ENCODE results near the gene FOXC1.

FOXC1 gene

GRCh38 chr6:1612974-1613306, 3.2 kb downstream of the FOXC1 start:
- no peak for DNase-seq

- no peak for DNase-seq
These were observed 3.6 kb downstream of the FOXC1 start for GRCh38 chr6:1613346-1613687.

DNA sequence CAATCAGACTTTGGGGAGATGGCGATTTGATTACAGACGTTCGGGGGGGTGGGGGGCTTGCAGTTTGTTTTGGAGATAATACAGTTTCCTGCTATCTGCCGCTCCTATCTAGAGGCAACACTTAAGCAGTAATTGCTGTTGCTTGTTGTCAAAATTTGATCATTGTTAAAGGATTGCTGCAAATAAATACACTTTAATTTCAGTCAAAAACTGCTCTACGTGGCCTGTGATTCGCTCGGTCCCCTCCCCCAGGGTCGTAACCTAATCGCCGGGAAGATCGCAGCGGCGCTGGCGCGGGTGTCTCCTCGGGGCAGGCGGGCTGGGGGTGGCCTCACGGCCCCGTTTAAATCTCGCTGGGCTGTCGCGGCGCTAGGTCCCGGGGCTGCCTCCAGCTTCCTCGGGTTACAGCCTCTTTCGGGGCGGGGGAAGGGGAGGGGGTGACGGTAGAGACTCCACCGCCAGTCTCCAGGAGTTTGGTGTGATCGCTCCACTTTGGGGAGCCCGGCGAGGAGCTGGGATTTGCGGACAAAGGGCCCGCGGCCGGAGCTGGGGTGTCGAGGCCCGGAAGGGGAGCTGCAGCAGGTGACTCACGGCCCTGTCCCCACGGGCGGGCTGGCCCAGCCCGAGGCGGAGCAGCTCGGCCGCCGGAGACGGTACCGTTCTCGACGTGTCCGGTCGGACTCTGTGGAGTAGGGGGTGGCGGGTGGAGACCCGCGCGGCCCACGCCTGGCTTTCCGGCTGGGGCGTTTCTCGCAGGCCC, 4.2 kb downstream of the FOXC1 start:
- DNase-seq, result no peak

DNA sequence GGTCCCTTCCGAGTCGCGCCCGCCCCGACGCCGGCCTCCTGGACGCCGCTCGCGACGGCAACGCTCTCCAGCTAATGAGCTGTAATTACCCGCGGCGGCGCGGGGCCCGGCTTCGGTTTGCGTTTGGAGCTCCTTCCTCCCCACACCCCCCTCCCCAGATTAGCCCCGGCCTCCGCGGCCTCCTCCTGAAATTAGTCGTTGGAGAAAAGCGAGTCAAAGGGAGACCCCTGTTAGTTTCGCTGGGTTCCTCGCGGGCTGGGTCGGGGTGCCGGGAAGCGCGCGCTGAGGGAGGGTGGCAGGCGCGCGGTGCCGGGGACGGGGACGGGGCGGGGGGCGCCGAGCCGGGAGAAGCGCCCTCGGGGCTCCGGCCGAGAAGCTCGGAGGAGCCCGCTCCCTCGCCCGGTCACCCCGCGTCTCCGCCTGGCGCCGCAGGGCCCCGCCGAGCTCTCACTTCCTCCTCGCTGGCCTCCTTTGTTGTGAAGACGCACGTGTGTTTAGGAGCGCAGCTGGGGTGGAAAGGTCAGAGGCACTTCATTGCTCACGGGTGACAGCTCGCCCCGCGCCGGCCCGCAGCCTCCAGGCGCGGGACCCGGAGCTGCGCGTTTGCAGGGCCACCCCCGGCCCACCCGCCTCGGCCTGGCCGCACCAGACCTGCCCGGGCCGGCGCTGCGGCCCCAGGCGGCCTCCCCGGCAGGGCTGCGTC, 4.9 kb downstream of the FOXC1 start:
- no peak for DNase-seq

DNA sequence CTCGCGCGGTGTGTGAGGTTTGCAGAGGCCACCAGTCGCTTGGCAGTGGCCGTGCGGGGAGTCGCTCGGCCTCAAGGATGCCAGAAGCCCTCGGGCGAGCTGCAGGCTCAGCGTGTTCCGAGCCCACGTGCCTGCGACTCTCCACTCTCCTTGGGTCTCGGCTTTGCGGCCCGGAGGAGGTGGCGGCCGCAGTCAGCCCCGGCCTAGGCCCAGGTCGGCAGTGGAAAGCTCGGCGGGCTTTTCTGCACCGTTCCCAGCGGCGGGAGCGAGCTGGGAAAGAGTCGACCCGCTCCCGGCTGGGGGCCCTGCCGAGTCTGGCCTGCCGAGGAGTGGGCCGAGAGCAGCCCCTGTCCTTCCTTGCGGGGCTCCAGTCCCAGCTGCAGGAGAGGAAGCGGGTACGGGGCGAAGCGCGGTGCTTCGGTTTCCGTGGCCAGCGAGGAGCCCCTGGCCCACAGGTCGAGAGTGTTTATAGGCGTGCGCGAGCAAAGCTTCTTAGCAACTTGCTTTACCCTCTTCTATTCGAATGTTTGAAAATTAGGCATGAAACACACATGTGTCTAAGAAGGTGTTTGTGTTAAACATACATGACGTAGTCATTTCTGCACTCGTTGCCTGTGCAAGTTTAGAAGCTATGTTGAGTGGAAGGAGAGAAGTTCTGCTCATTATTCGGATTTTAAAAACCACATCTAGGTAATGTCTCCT, 5.6 kb downstream of the FOXC1 start:
- no peak for DNase-seq

DNA sequence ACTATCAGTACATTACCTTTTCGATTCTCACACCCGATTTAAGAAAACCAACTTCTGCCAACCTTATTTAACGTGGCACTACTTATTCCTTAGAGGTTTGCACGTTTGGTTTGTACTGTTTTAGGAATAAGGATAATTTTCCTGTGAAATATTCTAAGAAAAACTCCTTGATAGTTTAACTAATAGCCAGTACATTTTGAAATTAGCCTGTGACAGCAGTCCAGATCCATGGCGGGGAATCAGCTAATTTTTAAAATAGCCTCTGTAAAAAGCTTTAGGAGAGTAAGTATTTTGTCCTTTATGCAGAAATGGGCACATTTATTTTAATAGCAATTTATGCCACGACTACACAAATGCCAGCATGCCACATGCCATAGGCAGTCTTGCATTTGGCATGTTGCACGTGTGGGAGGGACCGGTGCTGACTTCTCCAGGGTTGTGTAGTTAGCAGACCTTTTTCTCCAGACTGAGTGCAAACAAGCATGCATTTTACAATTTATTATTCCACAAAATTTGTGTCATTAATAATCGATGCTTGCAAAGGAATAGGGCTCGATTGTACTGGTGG, 6.2 kb downstream of the FOXC1 start:
- DNase-seq, result no peak

GRCh38 chr6:1616701-1617463, 7.2 kb downstream of the FOXC1 start:
- no peak for DNase-seq

DNA sequence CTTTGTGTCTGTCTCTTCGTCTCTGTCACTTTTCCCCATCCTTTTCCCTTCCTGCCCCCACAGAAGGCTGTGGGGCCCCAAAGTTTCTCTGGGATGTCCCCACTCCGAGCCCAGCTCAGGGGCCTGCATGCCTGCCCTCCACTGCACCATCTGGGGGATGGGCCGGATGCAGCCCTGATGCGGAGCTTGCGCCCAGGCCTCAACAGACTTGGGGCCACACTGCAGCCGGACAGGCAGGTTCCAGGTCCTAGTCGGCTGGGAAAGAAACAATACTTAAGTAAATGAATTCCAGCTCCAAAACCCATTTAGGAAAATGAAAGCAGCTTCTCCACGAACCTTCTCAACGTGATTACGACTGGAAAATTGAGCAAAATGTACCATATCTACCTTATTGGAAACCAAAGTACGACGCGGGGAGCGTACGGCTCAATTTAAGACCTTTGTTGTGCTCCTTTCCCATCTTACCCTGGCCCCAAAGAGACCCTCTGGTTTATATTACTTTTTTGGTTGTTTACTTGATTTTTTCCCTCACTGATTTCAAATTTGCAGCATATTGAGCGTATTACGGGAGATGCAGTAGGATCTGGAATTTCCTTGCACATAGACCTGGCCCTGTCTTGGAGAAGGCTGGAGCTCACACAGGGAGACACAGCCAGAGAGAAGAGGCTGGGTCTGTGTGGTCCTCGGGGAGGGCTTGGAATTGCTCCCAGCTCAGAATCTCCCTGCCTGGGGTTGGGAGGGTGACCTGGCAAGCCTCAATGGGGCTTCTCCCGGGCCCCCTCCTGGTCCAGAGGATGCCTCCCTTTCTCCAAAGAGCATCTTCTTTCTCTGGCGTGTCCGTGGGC, 8.0 kb downstream of the FOXC1 start:
- no peak for DNase-seq

- no peak for DNase-seq
These were observed 8.8 kb downstream of the FOXC1 start for GRCh38 chr6:1618311-1619097.

- DNase-seq, result no peak
These were observed 9.5 kb downstream of the FOXC1 start for GRCh38 chr6:1619098-1619672.

DNA sequence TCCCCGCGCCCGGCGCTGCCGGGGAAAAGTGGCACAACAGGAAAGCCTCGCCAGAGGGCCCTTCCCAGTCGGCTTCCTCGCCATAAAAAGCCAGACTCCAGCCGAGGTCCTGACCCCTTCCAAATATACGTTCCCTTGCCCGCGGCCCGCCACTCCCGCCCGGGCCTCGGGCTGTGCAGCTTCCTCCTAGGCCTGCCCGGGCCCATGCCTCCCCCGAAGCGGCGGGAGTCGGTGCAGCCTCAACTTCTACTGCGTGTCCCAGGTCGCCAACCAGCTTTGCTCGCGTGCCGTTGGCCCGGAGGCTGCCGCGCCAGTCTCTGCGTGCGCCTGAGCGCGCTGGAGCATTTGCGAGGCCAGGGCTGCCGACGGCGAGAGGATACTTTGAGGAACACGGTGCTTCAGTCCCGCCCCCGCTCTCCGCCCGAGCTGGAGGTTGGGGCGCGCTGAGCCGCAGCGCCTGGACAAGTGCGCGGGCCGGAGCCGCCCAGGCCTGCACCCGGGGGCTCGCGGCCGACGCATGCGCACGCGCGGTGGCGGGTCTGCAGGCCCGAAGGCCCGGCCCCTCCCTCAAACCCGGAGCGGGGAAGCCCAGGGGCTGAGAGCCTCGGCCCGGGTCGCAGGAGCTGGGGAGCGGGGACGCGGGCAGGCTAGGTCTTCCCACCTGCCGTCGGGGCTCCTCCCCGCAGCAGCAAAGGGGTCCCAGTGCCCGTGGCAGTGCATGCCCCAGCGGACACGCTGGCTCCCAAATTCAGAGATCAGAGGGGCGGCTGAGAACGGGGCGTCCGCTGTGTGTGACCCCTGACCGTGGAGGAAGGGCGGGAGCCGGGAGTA, 10.2 kb downstream of the FOXC1 start:
- no peak for DNase-seq

GRCh38 chr6:1620504-1621069, 10.9 kb downstream of the FOXC1 start:
- DNase-seq, result no peak

DNA sequence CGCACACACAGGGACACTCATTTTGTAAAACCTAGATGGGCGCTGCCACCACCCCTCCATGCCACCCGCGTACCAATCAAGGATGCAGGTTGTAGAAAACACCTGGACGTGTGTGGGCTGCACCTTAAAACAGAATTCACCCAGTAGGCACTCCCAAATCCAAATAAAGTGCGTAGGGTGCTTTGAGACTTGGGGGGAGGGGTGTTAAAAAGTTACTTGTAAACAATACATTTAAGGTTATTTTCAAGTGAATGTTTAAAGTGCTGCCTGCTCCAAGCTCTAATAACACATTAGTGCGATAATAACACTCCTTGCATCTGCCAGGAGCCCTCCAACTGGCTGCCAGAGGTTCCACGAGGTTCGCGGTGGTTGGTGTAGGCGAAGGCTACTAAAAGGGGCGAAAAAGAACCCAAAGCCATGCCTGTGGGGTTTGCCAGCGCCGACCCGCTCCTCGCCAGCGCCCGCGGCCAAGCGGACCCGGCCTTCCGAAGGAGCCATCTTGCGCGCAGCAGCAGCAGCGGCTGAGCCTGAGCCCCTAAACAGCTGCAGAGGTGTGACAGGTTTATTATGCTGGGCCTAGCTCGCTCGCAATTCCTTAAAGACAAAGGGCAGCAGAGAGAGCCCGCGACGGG, 11.5 kb downstream of the FOXC1 start:
- DNase-seq, result no peak

DNA sequence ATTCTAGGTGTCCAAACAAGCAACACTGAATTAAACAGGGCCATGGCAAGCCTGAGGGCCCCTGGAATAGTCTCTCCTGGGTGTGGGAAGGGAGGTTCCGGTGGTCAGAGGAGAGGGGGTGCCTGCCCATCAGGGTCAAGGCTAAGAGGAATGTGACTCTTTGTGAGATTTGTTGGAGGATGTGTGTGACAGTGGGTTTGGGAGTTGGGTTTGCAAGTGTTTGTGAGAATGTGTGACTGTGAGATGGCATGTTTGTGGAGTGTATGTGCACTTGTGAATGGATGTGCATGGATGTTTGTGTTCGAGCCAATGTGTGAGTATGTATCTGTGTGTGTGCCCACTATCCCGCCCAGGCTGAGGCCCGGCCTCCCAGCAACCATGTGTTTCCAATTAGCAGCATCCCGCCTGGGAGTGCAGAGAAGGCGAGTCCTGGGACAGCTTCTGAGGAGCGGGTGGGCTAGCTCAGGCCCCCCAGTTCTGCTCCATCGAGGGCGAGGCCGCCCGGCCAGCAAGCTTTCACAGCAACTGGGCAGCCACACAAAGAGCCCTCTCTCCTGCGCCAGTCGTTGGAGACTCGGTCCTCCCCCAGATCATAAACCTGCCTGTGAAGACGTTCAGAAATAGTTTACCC, 12.6 kb downstream of the FOXC1 start:
- no peak for DNase-seq

GRCh38 chr6:1622851-1623768, 13.4 kb downstream of the FOXC1 start:
- DNase-seq, result no peak

- no peak for DNase-seq
These were observed 14.0 kb downstream of the FOXC1 start for GRCh38 chr6:1623769-1624057.

GRCh38 chr6:1624058-1624850, 14.5 kb downstream of the FOXC1 start:
- DNase-seq, result no peak

Data from activated naive CD4-positive, alpha-beta T cell treated with anti-CD3 and anti-CD28 coated beads, Interleukin-2, amount 50 U/mL, for 16 hours (primary cell).